ENCODE measurements around the gene RPL28.

The RPL28 gene

DNA sequence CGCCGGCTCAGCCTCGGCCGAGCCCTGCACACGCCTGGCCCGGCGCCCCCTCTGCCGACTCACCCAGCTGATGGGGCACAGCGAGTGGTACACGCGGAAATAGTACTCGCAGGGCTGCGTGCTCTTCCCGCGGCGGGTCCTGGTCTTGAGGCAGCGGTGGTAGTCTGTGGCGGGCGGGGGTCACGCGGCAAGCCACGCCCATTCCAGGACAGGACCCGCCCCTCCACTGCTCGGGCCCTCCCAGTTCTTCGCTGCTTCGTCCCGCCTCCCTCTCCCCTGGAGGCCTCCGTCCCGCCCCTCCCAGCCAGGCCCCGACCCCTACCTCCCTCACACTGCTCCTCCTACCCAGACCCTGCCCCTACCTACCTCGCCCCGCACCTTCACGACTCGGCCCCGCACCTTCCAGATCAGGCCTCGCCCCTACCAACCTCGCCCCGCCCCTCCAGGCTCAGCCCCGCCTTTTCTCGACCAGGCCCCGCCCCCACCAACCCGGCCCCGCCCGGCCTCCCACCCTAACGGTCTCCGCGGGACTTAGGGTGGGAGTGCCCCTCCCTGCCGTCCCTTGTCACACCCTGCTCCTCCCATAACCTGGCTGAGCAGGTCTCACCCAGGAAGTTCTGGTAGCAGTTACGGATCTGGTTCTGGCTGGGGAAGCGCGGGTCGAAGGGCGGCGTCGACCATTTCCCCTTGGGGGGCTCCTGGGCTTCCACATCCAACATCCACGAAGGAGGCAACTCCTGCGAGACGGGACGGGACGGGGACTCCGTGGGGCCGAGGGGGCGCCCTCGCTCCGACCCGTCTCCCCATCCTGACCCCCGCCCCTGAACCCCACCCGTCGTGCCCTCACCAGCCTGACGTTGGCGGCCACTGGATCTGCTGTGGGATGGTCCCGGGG is 31.7 kb upstream of the RPL28 start:
- DNase-seq (ENCODE audit: low read depth), result peak; percentile 38

- no peak for DNase-seq (ENCODE audit: low read depth)
Observed at GRCh38 chr19:55354698-55355212, 31.0 kb upstream of the RPL28 start, which contains the start of gene COX6B2. Gene COX6B2, minus strand, starts transcription at chr19:55354719. Its CDS starts 198 bp downstream, at chr19:55354521.

GRCh38 chr19:55355213-55355821 is 30.4 kb upstream of the RPL28 start:
- DNase-seq (ENCODE audit: low read depth), result no peak

GRCh38 chr19:55358493-55358892 is 27.2 kb upstream of the RPL28 start:
- DNase-seq (ENCODE audit: low read depth), result no peak

DNA sequence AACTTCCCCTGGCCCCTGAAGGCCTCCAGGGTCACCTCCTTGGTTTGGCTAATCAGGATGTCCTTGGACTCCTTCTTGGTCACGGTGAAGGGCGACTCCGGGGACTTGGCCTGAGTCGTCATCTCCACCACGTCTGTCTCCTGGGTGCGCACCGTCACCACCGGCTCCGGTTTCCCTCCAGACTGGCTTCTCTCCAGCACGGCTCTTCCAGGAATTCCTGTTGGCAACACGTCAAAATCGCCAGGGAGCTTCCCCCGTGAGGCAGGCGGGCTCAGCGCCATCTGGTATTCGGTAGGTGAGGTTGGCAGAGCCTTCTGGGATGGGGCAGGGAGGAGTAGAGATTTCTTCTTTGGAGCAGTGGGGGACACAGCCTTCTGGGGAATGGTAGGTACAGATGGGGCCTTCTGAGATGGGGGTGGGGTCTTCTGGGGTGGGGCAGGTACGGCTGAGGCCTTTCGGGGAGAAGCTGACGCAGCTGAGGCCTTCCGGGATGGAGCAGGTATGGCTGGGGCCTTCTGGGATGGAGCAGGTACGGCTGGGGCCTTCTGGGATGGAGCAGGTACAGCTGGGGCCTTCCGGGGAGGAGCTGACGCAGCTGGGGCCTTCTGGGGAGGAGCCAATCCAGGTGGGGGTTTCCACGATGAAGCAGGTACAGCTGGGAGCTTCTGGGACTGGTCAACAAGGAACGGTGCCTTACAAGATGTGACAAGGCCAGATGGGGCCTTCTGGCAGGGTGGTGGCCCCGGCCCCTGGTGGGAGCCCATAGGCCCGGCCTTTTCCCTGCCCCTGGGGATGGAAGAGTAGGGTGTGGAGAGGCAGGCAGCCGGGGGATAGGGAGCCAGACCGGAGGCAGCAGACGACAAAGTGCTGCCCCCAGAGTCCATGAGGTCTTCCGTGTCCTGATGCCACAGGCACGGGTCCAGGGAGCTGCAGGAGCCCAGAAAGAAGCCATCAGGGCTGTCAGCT is 26.5 kb upstream of the RPL28 start:
- DNase-seq (ENCODE audit: low read depth), result no peak

DNA sequence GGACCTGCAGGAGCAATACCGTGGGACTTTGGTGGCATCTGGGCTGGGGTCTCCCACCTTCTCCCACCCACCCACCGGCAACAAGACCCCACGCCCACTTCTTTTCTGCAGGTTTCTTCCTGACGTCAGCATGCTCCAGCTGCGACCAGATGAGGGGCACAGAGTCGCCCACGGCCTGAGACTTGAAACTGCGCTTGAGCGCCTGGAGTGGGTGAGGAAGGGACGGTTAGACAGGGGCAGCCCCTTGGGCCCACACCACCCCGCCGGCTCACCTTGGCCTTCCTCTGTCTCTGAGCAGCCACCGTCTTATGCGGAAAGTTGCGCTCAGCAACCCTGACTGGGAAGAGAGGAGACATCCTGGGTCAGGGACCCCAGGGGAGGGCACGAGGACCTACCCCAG is 24.8 kb upstream of the RPL28 start:
- DNase-seq (ENCODE audit: low read depth), result no peak

- no peak for DNase-seq (ENCODE audit: low read depth)
Observed at GRCh38 chr19:55362174-55362989, 23.4 kb upstream of the RPL28 start.

- no peak for DNase-seq (ENCODE audit: low read depth)
Observed at GRCh38 chr19:55362990-55363716, 22.6 kb upstream of the RPL28 start, which contains the start of gene GARIN5B. Gene GARIN5B, minus strand, starts transcription at chr19:55363260. Its CDS starts 194 bp downstream, at chr19:55363066.

DNA sequence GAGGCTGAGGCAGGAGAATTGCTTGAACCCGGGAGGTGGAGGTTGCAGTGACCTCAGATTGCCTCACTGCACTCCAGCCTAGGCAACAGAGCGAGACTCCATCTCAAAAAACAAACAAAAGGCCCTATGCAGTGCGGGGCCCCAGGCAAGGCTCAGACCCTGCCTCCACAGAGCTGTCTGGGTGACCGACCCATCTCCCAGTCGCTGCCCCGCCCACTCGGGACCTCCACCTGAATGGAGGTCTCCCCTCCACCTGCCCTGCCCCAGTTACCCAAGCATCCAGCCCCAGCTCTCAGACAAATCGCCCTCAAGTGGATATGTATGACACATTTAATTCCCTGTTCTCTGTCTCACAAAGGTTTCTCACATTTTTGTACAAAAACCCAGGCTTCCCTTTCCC is 20.5 kb upstream of the RPL28 start:
- DNase-seq (ENCODE audit: low read depth), result no peak

GRCh38 chr19:55365964-55366363 is 19.8 kb upstream of the RPL28 start:
- no peak for DNase-seq (ENCODE audit: low read depth)

DNA sequence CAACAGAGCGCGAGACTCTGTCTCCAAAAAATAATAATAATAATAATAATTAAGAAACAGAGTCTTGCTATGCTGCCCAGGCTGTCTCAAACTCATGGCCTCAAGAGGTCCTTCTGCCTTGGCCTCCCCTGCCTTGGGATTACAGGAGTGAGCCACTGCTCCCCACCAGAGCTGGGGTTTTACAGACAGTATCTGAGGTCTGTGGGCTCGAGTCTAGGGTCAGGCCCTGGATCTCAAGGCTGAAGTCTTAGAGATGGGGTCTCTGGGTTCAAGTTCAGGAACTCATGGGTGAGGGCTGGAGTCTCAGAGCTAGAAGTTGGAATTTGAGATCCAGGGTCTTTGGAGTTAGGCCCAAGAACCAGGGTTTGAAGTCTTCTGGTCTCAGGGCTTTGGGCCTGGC is 18.9 kb upstream of the RPL28 start:
- DNase-seq (ENCODE audit: low read depth), result no peak

GRCh38 chr19:55368106-55368505 is 17.6 kb upstream of the RPL28 start:
- no peak for DNase-seq (ENCODE audit: low read depth)

DNA sequence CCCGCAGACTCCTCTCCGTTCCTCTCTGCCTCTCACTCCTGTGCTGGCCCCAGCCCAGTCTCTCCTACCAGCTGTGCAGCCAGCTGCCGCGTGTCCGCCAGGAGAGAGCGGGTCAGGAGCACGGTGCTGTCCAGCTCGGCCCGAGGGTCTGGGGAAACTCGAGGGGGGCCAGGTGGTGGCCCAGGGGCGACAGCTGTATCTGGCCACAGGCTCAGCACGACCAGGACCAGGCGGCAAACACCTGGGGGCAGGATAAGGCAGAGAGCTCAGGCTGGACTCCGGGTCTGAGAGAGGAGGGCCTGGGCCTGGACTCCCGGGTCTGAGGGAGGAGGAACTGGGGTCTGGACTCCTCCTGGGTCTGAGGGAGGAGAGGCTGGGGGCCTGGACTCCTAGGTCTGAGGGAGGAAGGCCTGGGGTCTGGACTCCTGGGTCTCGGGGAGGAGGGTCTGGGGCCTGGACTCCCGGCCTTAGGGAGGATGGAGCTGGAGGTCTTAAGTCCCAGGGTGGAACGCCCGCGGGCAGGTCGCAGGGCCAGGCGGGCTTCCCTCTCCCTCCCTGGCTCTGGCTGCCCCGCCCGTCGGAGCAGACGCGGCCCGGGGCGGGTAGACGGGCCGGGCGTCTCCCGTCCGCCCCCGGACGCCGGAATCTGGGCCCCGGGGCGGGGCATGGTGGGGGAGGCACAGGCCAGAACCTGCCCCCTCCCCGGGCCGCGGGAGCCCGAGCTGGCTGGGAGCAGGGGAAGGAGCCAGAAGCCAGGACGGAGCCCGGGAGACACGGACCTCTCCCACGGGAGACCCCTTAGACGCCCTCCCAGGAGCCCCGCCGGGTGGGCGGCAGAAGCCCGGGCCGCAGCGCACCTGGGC is 16.8 kb upstream of the RPL28 start:
- no peak for DNase-seq (ENCODE audit: low read depth)

GRCh38 chr19:55369653-55370304 is 16.0 kb upstream of the RPL28 start:
- no peak for DNase-seq (ENCODE audit: low read depth)

GRCh38 chr19:55370305-55370988 is 15.3 kb upstream of the RPL28 start, which contains the start of gene IL11:
Gene IL11, minus strand, starts transcription at chr19:55370463. Its CDS starts 153 bp downstream, at chr19:55370310.
- DNase-seq (ENCODE audit: low read depth), result no peak

- no peak for DNase-seq (ENCODE audit: low read depth)
Observed at GRCh38 chr19:55372316-55373081, 13.2 kb upstream of the RPL28 start.

- DNase-seq (ENCODE audit: low read depth), result no peak
Observed at GRCh38 chr19:55373306-55373992, 12.3 kb upstream of the RPL28 start.

Data from stimulated activated CD4-positive, alpha-beta T cell treated with anti-CD3 and anti-CD28 coated beads, Interleukin-2, amount 100 ng/mL, for 4 hours (primary cell).